GM12878 (cell line): ENCODE data around the gene CACNA1E. TPM values are rescaled to one million over a fixed set of nuclear protein-coding genes. Genes with fewer than 3 reads are reported as not detected.

Experiments used
- ATAC-seq: fragments of 200-7000 bp; cut with Tn5 transposase; 3 replicates; pipeline ENCODE4 v1.9.1; 2020; ENCODE audit warnings: mild to moderate bottlenecking, moderate library complexity
- BruUV-seq: library from RNA; stranded (reverse); fragments of 400-500 nt; replicated peaks from 2 replicates; lab custom pipeline; 2021; lab: Mats Ljungman, UMichigan
- CTCF ChIA-PET: fragments of 300-600 bp; sonication (Branson Sonifier 250); formaldehyde crosslinking; extraction: SDS; loops from one replicate; lab custom pipeline; 2021; ENCODE audit warnings: inconsistent platforms; lab: Yijun Ruan, JAX
- POLR2A ChIA-PET: fragments of 350-600 bp; formaldehyde crosslinking; extraction: SDS; loops from one replicate; lab custom pipeline; 2021; ENCODE audit warnings: inconsistent platforms; lab: Charles Lee
- RAD21 ChIA-PET: fragments of 300-600 bp; sonication (Branson Sonifier 250); formaldehyde crosslinking; loops from one replicate; lab custom pipeline; 2023; ENCODE audit warnings: antibody characterized with exemption; ENCODE audit not compliant: unreplicated experiment; lab: Charles Lee
- SMC1A ChIA-PET: fragments of 300-600 bp; sonication (Branson Sonifier 250); formaldehyde crosslinking; loops from one replicate; lab custom pipeline; 2023; ENCODE audit not compliant: unreplicated experiment, uncharacterized antibody; lab: Charles Lee
- DNase-seq: peaks from one replicate; pipeline ENCODE4 v3.0.0-alpha.2; 2011; ENCODE audit warnings: low read depth, low spot score
- FAIRE-seq: peaks from 3 replicates; lab custom pipeline; 2011; peaks lifted over from hg19 to GRCh38; lab: Jason Lieb, UNC
- H2AFZ ChIP-seq: 2 replicates; pipeline ENCODE4 v1.6.0; 2011; ENCODE audit warnings: low read depth, low read length, control low read depth; ENCODE audit not compliant: control insufficient read depth
- H3K27ac ChIP-seq: 2 replicates; pipeline ENCODE4 v1.5.1; 2011; ENCODE audit warnings: control low read depth; ENCODE audit not compliant: control insufficient read depth, insufficient read depth
- H3K27me3 ChIP-seq, 2 experiments: replicated peaks in 1 of 2; 2 replicates each; pipeline versions ENCODE4 v1.6.0 to v1.6.1; 2011; ENCODE audit warnings: low read length in 1 of 2; ENCODE audit not compliant: control insufficient read depth in 2 of 2, insufficient read depth in 2 of 2
- H3K36me3 ChIP-seq, 2 experiments: 2 replicates each; pipeline ENCODE4 v1.5.1; 2011; ENCODE audit warnings: low read length in 1 of 2; ENCODE audit not compliant: control insufficient read depth in 2 of 2, insufficient read depth in 2 of 2
- H3K4me1 ChIP-seq: 2 replicates; pipeline ENCODE4 v1.6.1; 2011; ENCODE audit warnings: mild to moderate bottlenecking, low read length, moderate library complexity, mixed read lengths; ENCODE audit not compliant: control insufficient read depth, insufficient read depth
- H3K4me2 ChIP-seq: 2 replicates; pipeline ENCODE4 v1.6.0; 2011; ENCODE audit warnings: control low read depth; ENCODE audit not compliant: control insufficient read depth, insufficient read depth
- H3K4me3 ChIP-seq: fragments of 200-600 bp; sonication (generic); 2 replicates; pipeline ENCODE4 v1.5.1; 2016
- H3K79me2 ChIP-seq: 2 replicates; pipeline ENCODE4 v1.6.0; 2011; ENCODE audit warnings: low read length; ENCODE audit not compliant: control insufficient read depth, insufficient read depth
- H3K9ac ChIP-seq: 2 replicates; pipeline ENCODE4 v1.8.0; 2011; ENCODE audit warnings: low read length, control low read depth, mixed read lengths; ENCODE audit not compliant: control insufficient read depth, insufficient read depth
- H3K9me3 ChIP-seq: replicated peaks from 3 replicates; pipeline ENCODE4 v1.5.1; 2011; ENCODE audit warnings: mild to moderate bottlenecking, low read length; ENCODE audit not compliant: control insufficient read depth, insufficient read depth
- H4K20me1 ChIP-seq: 2 replicates; pipeline ENCODE4 v1.6.0; 2011; ENCODE audit not compliant: control insufficient read depth, insufficient read depth
- BRCA1 ChIP-seq: IDR thresholded peaks from 2 replicates; pipeline ENCODE4 v1.6.1; 2011; ENCODE audit warnings: low read depth, low read length, improper control_type of control experiment
- REST ChIP-seq: IDR thresholded peaks from 2 replicates; pipeline ENCODE4 v1.6.1; 2012; ENCODE audit warnings: mild to moderate bottlenecking, low read depth, low read length
- ZNF207 ChIP-seq: fragments of 450-650 bp; IDR thresholded peaks from 2 replicates; pipeline ENCODE4 v1.6.1; 2014; ENCODE audit warnings: antibody characterized with exemption, mild to moderate bottlenecking, borderline replicate concordance
- WGBS: methylation state at CpG from one replicate; pipeline ENCODE4 v1.1.6; 2016; ENCODE audit warnings: low lambda C conversion rate; ENCODE audit not compliant: insufficient replicate concordance, insufficient coverage; ENCODE audit errors: missing lambda C conversion rate; 5-methylcytosine and 5-hydroxymethylcytosine counted together
- in situ Hi-C: fragments of 300-500 bp; cut with MboI; formaldehyde crosslinking; loops from 9 replicates; pipeline ENCODE4 v1.14.3; 2018; ENCODE audit warnings: mixed read lengths
- intact Hi-C: fragments of 100-400 bp; cut with micrococcal nuclease; formaldehyde crosslinking; loops from one replicate; pipeline ENCODE4 v1.14.2; 2022; ENCODE audit not compliant: unreplicated experiment
- polyA plus RNA-seq, 11 experiments: library from polyadenylated mRNA; depleted of rRNA in 4 of 11; unstranded in 6 of 11; stranded (reverse) in 5 of 11; fragments of >200 nt; fragmentation: Nextera tagmentation in 4 of 11; fragmentation: Illumina TruSeq in 1 of 11; extraction: Ambion mirVana in 4 of 11; extraction: Trizol in 1 of 11; gene quantifications; 1 replicate in 1 of 11; 2 replicates in 10 of 11; pipeline versions ENCODE4 v1.2.1 to v1.2.3, GENCODE V29; 2011 to 2016; ENCODE audit warnings: inconsistent platforms in 2 of 11, missing spikeins in 2 of 11, low read depth in 1 of 11
- total RNA-seq, 4 experiments: library from RNA; depleted of rRNA in 3 of 4; stranded (reverse); fragments of >200 nt in 3 of 4; fragmentation: Illumina TruSeq in 1 of 4; extraction: Trizol in 1 of 4; gene quantifications; 2 replicates each; pipeline versions ENCODE4 v1.2.1 to v1.2.3, GENCODE V29; 2013 to 2021

The CACNA1E gene
- total and polyA plus RNA-seq, 10 of the 15 experiments (the other 5 are each of a cell fraction or from before 2014, with no cell fraction given) = 0.57 to 22.0 (median 8.5) TPM

GRCh38 chr1:181765451-181766026 is 282.2 kb downstream of the CACNA1E start:
- Histone ChIP-seq H3K79me2 (no peaks in the 10 kb centered on the region), H3K27me3 (no peaks in the 10 kb centered on the region), H4K20me1 (no peaks in the 10 kb centered on the region), H2AFZ (no peak overlapping the region), H3K27ac (no peak overlapping the region), H3K4me2 (no peak overlapping the region), H3K4me3 (no peak overlapping the region), H3K9me3 (no peaks in the 10 kb centered on the region), H3K4me1 (no peaks in the 10 kb centered on the region), H3K9ac (no peak overlapping the region), H3K36me3 (peaks cover 0 to 2% of the 10 kb centered on the region in 2 experiments; a peak in 1 of 4 replicates)
- in situ Hi-C loops = no loop called here
- FAIRE-seq (no peak), DNase-seq (no peak), ATAC-seq (no peak)
- CTCF ChIA-PET = no interaction called here
- SMC1A ChIA-PET = interaction anchor here (1.0 kb wide), 1 partner anchor 281 kb away, joined by 3 read pairs; no protein-coding TSS in a partner anchor
- intact Hi-C loops = loop anchor here (5.0 kb wide), 1 partner anchor 172 kb away; no protein-coding TSS in a partner anchor
- RAD21 ChIA-PET = no interaction called here
- no TSS peak for BruUV-seq
- WGBS = 54% methylated on average over 5 of the region's 5 CpGs
- POLR2A ChIA-PET = interaction anchor here (0.7 kb wide), 1 partner anchor 214 kb away, joined by 3 read pairs; no protein-coding TSS in a partner anchor
- TF ChIP-seq BRCA1 (no peak), REST (peak; percentile 73), ZNF207 (no peak)
